ENCODE data around the gene APPL2. TPM values are rescaled to one million over a fixed set of nuclear protein-coding genes. Genes with fewer than 3 reads are reported as not detected.

Gene APPL2
- total RNA-seq, 1 donor from 2014 or later, result 37.5 TPM

GRCh38 chr12:105240228-105240627, 4.3 kb upstream of the APPL2 start:
- H3K4me3 Mint-ChIP-seq, result no peak overlapping the region

GRCh38 chr12:105239304-105239703, 3.3 kb upstream of the APPL2 start:
- no peak overlapping the region for H3K27ac ChIP-seq
- peaks cover 14% of the 10 kb centered on the region for H3K4me1 Mint-ChIP-seq

More at GRCh38 chr12:105240228-105240627, 4.3 kb upstream of the APPL2 start:
- Histone ChIP-seq H3K27ac (no peak overlapping the region), H3K79me2 (ENCODE audit: low read depth) (peaks cover 4% of the 10 kb centered on the region), H2AFZ (replicated peaks) (no peak overlapping the region), H3K9ac (no peak overlapping the region), H3K4me2 (no peak overlapping the region), H3K36me3 (no peaks in the 10 kb centered on the region), H4K20me1 (ENCODE audit: low read depth) (no peaks in the 10 kb centered on the region), H3K4me1 (peaks cover 5% of the 10 kb centered on the region), H3F3A (ENCODE audit: low read depth) (peaks cover 3% of the 10 kb centered on the region), H3K27me3 (peaks cover 32% of the 10 kb centered on the region), H3K9me3 (ENCODE audit: low read depth) (no peaks in the 10 kb centered on the region), H3K4me3 (no peak overlapping the region)
- H3K27ac Mint-ChIP-seq, result no peak overlapping the region
- no peak for TF ChIP-seq EZH2 (IDR thresholded peaks at IDR 0.05)
- TF ChIP-seq CTCF (IDR thresholded peaks at IDR 0.05), result no peak
- TF ChIP-seq EZH2phosphoT487 (IDR thresholded peaks at IDR 0.05), result no peak
- DNase-seq (ENCODE audit: low spot score), result no peak
- peaks cover 4% of the 10 kb centered on the region for H3K4me1 Mint-ChIP-seq
- peaks cover 10% of the 10 kb centered on the region for H3K9me3 Mint-ChIP-seq
- H3K27me3 Mint-ChIP-seq (ENCODE audit: insufficient read depth, low read depth), result peaks cover 5% of the 10 kb centered on the region
- H3K36me3 Mint-ChIP-seq, result no peaks in the 10 kb centered on the region

GRCh38 chr12:105237666-105238065, 1.7 kb upstream of the APPL2 start:
- no peak overlapping the region for H3K27ac ChIP-seq
- H3K9me3 Mint-ChIP-seq, result no peaks in the 10 kb centered on the region
- H3K4me1 Mint-ChIP-seq, result peaks cover 30% of the 10 kb centered on the region
- H4K20me1 ChIP-seq (ENCODE audit: low read depth), result peaks cover 9% of the 10 kb centered on the region
- peaks cover 3% of the 10 kb centered on the region for H3F3A ChIP-seq (ENCODE audit: low read depth)
- no peak for DNase-seq (ENCODE audit: low spot score)
- no peak overlapping the region for H3K4me3 ChIP-seq
- peaks cover 29% of the 10 kb centered on the region for H3K79me2 ChIP-seq (ENCODE audit: low read depth)
- no peaks in the 10 kb centered on the region for H3K36me3 ChIP-seq
- no peak overlapping the region for H3K4me3 Mint-ChIP-seq
- peaks cover 25% of the 10 kb centered on the region for H3K4me1 ChIP-seq
- H3K27me3 Mint-ChIP-seq (ENCODE audit: insufficient read depth, low read depth), result peaks cover 7% of the 10 kb centered on the region
- H3K9ac ChIP-seq, result no peak overlapping the region
- H3K4me2 ChIP-seq, result no peak overlapping the region
- H3K9me3 ChIP-seq (ENCODE audit: low read depth), result no peaks in the 10 kb centered on the region
- H3K27ac Mint-ChIP-seq, result no peak overlapping the region
- H3K27me3 ChIP-seq, result peaks cover 32% of the 10 kb centered on the region
- no peaks in the 10 kb centered on the region for H3K36me3 Mint-ChIP-seq
- no peak overlapping the region for H2AFZ ChIP-seq (replicated peaks)
- no peak for TF ChIP-seq EZH2 (IDR thresholded peaks at IDR 0.05)
- no peak for TF ChIP-seq CTCF (IDR thresholded peaks at IDR 0.05)
- TF ChIP-seq EZH2phosphoT487 (IDR thresholded peaks at IDR 0.05), result no peak

More at GRCh38 chr12:105239304-105239703, 3.3 kb upstream of the APPL2 start:
- Histone ChIP-seq H3K4me3 (no peak overlapping the region), H3K4me1 (peaks cover 10% of the 10 kb centered on the region), H3K79me2 (ENCODE audit: low read depth) (peaks cover 13% of the 10 kb centered on the region), H3K27me3 (peaks cover 32% of the 10 kb centered on the region), H2AFZ (replicated peaks) (no peak overlapping the region), H3K9me3 (ENCODE audit: low read depth) (no peaks in the 10 kb centered on the region), H3K9ac (no peak overlapping the region), H3K36me3 (no peaks in the 10 kb centered on the region), H4K20me1 (ENCODE audit: low read depth) (peaks cover 1% of the 10 kb centered on the region), H3F3A (ENCODE audit: low read depth) (peaks cover 3% of the 10 kb centered on the region), H3K4me2 (no peak overlapping the region)
- H3K36me3 Mint-ChIP-seq, result no peaks in the 10 kb centered on the region
- peaks cover 3% of the 10 kb centered on the region for H3K9me3 Mint-ChIP-seq
- DNase-seq (ENCODE audit: low spot score), result no peak
- TF ChIP-seq CTCF (IDR thresholded peaks at IDR 0.05) (no peak), EZH2phosphoT487 (IDR thresholded peaks at IDR 0.05) (no peak), EZH2 (IDR thresholded peaks at IDR 0.05) (no peak)
- no peak overlapping the region for H3K27ac Mint-ChIP-seq
- peaks cover 12% of the 10 kb centered on the region for H3K27me3 Mint-ChIP-seq (ENCODE audit: insufficient read depth, low read depth)
- no peak overlapping the region for H3K4me3 Mint-ChIP-seq

All from neural progenitor cell (in vitro differentiated cells).